Measurements from ENCODE around the gene LEKR1. TPM values are rescaled to one million over a fixed set of nuclear protein-coding genes. Genes with fewer than 3 reads are reported as not detected.

The LEKR1 gene
- total RNA-seq, 1 donor from 2014 or later: 0.27 TPM

DNA sequence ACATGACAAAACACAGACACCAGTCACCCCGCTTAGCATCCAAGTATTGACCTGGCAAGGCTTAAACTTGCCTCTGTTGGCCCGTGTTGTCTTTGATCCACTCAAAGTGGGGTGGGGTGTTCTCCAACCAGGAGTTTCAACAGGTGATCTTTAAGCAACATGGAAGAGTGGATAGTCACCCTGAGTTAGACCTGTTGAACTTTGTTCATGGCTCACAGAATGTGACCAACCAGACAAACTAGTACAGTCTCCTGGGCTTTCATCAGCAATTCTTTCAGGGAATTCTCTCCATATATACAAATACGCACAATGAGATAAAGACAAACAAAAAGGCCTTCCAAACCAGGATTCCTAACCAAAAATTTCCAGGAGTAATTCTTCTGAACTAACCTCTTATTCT, 11.9 kb downstream of the LEKR1 start:
- no peaks in the 10 kb centered on the region for H3K4me1 ChIP-seq (ENCODE audit: insufficient read depth, low read length)
- no peak overlapping the region for H3K4me2 ChIP-seq (ENCODE audit: low read length)
- Mint-ChIP-seq H3K4me1 (ENCODE audit: low read depth, unreplicated experiment) (peaks cover 4% of the 10 kb centered on the region), H3K36me3 (ENCODE audit: low read depth, unreplicated experiment) (no peaks in the 10 kb centered on the region), H3K9me3 (ENCODE audit: unreplicated experiment) (no peaks in the 10 kb centered on the region), H3K27me3 (ENCODE audit: low read depth, unreplicated experiment) (peaks cover 1% of the 10 kb centered on the region), H3K4me3 (ENCODE audit: unreplicated experiment) (no peak overlapping the region), H3K27ac (ENCODE audit: unreplicated experiment) (no peak overlapping the region)
- no peak overlapping the region for H3K4me3 ChIP-seq (ENCODE audit: insufficient read depth, low read depth, low read length)
- DNase-seq (ENCODE audit: low read depth) (no peak), FAIRE-seq (no peak)
- H3K36me3 ChIP-seq (ENCODE audit: insufficient read depth, low read length): no peaks in the 10 kb centered on the region
- H2AFZ ChIP-seq (ENCODE audit: low read depth, low read length): no peak overlapping the region
- no peaks in the 10 kb centered on the region for H4K20me1 ChIP-seq (ENCODE audit: insufficient read depth, low read length)
- no peaks in the 10 kb centered on the region for H3K79me2 ChIP-seq (ENCODE audit: insufficient read depth, low read length)
- no peak overlapping the region for H3K9ac ChIP-seq (ENCODE audit: low read length)
- H3K9me3 ChIP-seq (ENCODE audit: insufficient read depth, low read depth, low read length): no peaks in the 10 kb centered on the region
- no peaks in the 10 kb centered on the region for H3K27me3 ChIP-seq (ENCODE audit: insufficient read depth, low read length)
- TF ChIP-seq EZH2 (IDR thresholded peaks at IDR 0.05; ENCODE audit: insufficient read depth, low read length): no peak
- TF ChIP-seq, protein P1, sequence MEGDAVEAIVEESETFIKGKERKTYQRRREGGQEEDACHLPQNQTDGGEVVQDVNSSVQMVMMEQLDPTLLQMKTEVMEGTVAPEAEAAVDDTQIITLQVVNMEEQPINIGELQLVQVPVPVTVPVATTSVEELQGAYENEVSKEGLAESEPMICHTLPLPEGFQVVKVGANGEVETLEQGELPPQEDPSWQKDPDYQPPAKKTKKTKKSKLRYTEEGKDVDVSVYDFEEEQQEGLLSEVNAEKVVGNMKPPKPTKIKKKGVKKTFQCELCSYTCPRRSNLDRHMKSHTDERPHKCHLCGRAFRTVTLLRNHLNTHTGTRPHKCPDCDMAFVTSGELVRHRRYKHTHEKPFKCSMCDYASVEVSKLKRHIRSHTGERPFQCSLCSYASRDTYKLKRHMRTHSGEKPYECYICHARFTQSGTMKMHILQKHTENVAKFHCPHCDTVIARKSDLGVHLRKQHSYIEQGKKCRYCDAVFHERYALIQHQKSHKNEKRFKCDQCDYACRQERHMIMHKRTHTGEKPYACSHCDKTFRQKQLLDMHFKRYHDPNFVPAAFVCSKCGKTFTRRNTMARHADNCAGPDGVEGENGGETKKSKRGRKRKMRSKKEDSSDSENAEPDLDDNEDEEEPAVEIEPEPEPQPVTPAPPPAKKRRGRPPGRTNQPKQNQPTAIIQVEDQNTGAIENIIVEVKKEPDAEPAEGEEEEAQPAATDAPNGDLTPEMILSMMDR (IDR thresholded peaks at IDR 0.05; ENCODE audit: insufficient read depth, low read depth, low read length): no peak
- H3K27ac ChIP-seq (ENCODE audit: low read depth, low read length): no peak overlapping the region

DNA sequence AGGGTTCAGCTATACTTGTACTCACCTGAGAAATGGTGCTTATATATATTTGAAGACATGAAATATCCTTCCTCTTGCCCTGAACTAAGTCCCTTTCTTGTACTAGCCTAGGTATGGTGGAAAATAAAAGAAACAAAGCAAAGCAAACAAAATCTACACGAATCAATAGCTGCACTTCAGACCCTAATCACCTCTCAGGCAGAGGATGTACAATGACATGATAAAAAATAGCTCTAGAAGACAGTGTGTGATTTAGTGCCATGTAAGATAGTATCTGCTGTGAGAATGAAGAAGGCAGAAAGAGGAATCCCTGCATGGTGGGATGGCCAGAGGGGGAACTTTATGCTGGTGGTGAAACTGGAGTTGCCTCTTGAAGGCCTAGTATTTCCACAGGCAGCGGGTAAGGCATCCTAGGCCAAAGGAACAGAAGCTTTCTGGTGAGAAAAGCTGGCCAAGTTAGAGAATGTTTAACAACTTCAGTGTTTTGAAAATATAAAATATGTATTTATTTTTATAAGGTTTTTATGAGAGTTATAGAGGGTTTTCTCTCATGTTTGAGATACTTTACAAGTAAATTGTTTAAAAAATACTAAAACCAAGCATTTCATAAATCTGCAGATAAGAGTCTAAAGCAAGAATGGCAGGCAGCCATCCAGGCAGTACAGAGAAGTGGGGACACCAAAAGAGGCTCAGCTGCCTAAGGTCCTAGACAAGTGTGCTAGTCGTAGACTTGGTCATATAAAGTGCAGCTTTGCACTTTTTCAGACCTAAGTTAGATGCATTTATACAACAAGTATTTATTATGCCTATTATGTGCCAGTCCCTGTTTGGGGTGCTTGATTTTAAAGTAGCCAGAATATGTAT, 14.9 kb downstream of the LEKR1 start:
- H3K27me3 ChIP-seq (ENCODE audit: insufficient read depth, low read length): no peaks in the 10 kb centered on the region
- H3K9me3 ChIP-seq (ENCODE audit: insufficient read depth, low read depth, low read length): no peaks in the 10 kb centered on the region
- no peak overlapping the region for H3K4me3 Mint-ChIP-seq (ENCODE audit: unreplicated experiment)
- H3K79me2 ChIP-seq (ENCODE audit: insufficient read depth, low read length): no peaks in the 10 kb centered on the region
- peaks cover 4% of the 10 kb centered on the region for H3K4me1 Mint-ChIP-seq (ENCODE audit: low read depth, unreplicated experiment)
- no peak overlapping the region for H3K27ac Mint-ChIP-seq (ENCODE audit: unreplicated experiment)
- H4K20me1 ChIP-seq (ENCODE audit: insufficient read depth, low read length): no peaks in the 10 kb centered on the region
- TF ChIP-seq, protein P1 (IDR thresholded peaks at IDR 0.05; ENCODE audit: insufficient read depth, low read depth, low read length): no peak
- no peak for TF ChIP-seq EZH2 (IDR thresholded peaks at IDR 0.05; ENCODE audit: insufficient read depth, low read length)
- no peak overlapping the region for H2AFZ ChIP-seq (ENCODE audit: low read depth, low read length)
- no peaks in the 10 kb centered on the region for H3K36me3 ChIP-seq (ENCODE audit: insufficient read depth, low read length)
- no peak overlapping the region for H3K27ac ChIP-seq (ENCODE audit: low read depth, low read length)
- no peak overlapping the region for H3K9ac ChIP-seq (ENCODE audit: low read length)
- no peaks in the 10 kb centered on the region for H3K36me3 Mint-ChIP-seq (ENCODE audit: low read depth, unreplicated experiment)
- H3K27me3 Mint-ChIP-seq (ENCODE audit: low read depth, unreplicated experiment): peaks cover 1% of the 10 kb centered on the region
- no peak for DNase-seq (ENCODE audit: low read depth)
- no peak for FAIRE-seq
- H3K4me3 ChIP-seq (ENCODE audit: insufficient read depth, low read depth, low read length): no peak overlapping the region
- H3K4me1 ChIP-seq (ENCODE audit: insufficient read depth, low read length): no peaks in the 10 kb centered on the region
- no peaks in the 10 kb centered on the region for H3K9me3 Mint-ChIP-seq (ENCODE audit: unreplicated experiment)
- no peak overlapping the region for H3K4me2 ChIP-seq (ENCODE audit: low read length)
